ENCODE measurements around the gene ANGPTL2.

Gene ANGPTL2

GRCh38 chr9:127112735-127113161 is 9.7 kb downstream of the ANGPTL2 start:
- no peak overlapping the region for H3K27ac ChIP-seq (ENCODE audit: low read depth, low read length, poor library complexity, severe bottlenecking)
- H4K20me1 ChIP-seq (ENCODE audit: insufficient read depth, low read length) = no peaks in the 10 kb centered on the region
- H3K4me3 ChIP-seq (ENCODE audit: low read depth, low read length, poor library complexity, severe bottlenecking) = no peak overlapping the region
- no peaks in the 10 kb centered on the region for H3K27me3 ChIP-seq (ENCODE audit: insufficient read depth, low read length)
- no peaks in the 10 kb centered on the region for H3K36me3 ChIP-seq (ENCODE audit: insufficient read depth, low read length)
- H3F3A ChIP-seq (ENCODE audit: insufficient read depth, low read length) = no peaks in the 10 kb centered on the region
- H3K9me2 ChIP-seq (ENCODE audit: low read depth, low read length) = no peaks in the 10 kb centered on the region
- TF ChIP-seq, protein P1, sequence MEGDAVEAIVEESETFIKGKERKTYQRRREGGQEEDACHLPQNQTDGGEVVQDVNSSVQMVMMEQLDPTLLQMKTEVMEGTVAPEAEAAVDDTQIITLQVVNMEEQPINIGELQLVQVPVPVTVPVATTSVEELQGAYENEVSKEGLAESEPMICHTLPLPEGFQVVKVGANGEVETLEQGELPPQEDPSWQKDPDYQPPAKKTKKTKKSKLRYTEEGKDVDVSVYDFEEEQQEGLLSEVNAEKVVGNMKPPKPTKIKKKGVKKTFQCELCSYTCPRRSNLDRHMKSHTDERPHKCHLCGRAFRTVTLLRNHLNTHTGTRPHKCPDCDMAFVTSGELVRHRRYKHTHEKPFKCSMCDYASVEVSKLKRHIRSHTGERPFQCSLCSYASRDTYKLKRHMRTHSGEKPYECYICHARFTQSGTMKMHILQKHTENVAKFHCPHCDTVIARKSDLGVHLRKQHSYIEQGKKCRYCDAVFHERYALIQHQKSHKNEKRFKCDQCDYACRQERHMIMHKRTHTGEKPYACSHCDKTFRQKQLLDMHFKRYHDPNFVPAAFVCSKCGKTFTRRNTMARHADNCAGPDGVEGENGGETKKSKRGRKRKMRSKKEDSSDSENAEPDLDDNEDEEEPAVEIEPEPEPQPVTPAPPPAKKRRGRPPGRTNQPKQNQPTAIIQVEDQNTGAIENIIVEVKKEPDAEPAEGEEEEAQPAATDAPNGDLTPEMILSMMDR (IDR thresholded peaks at IDR 0.05; ENCODE audit: low read length) = no peak
- TF ChIP-seq EZH2 (IDR thresholded peaks at IDR 0.05; ENCODE audit: borderline replicate concordance, low read length) = no peak
- no peaks in the 10 kb centered on the region for H3K79me2 ChIP-seq (ENCODE audit: insufficient read depth, low read length)
- no peak overlapping the region for H3K4me2 ChIP-seq (ENCODE audit: low read length)
- no peaks in the 10 kb centered on the region for H3K4me1 ChIP-seq (ENCODE audit: insufficient read depth, low read length, severe bottlenecking)
- no peaks in the 10 kb centered on the region for H3K9me3 ChIP-seq (ENCODE audit: low read length)
- H3K9ac ChIP-seq (ENCODE audit: low read length) = no peak overlapping the region
- H2AFZ ChIP-seq (ENCODE audit: low read length) = no peak overlapping the region

- Histone ChIP-seq H3K36me3 (ENCODE audit: insufficient read depth, low read length) (no peaks in the 10 kb centered on the region), H3K9ac (ENCODE audit: low read length) (no peak overlapping the region), H4K20me1 (ENCODE audit: insufficient read depth, low read length) (no peaks in the 10 kb centered on the region), H3K9me3 (ENCODE audit: low read length) (no peaks in the 10 kb centered on the region), H3K4me2 (ENCODE audit: low read length) (no peak overlapping the region), H3K9me2 (ENCODE audit: low read depth, low read length) (no peaks in the 10 kb centered on the region), H3K4me1 (ENCODE audit: insufficient read depth, low read length, severe bottlenecking) (no peaks in the 10 kb centered on the region), H2AFZ (ENCODE audit: low read length) (no peak overlapping the region), H3F3A (ENCODE audit: insufficient read depth, low read length) (no peaks in the 10 kb centered on the region), H3K27ac (ENCODE audit: low read depth, low read length, poor library complexity, severe bottlenecking) (no peak overlapping the region), H3K4me3 (ENCODE audit: low read depth, low read length, poor library complexity, severe bottlenecking) (no peak overlapping the region), H3K27me3 (ENCODE audit: insufficient read depth, low read length) (no peaks in the 10 kb centered on the region), H3K79me2 (ENCODE audit: insufficient read depth, low read length) (no peaks in the 10 kb centered on the region)
- TF ChIP-seq, protein P1 (IDR thresholded peaks at IDR 0.05; ENCODE audit: low read length) = no peak
- TF ChIP-seq EZH2 (IDR thresholded peaks at IDR 0.05; ENCODE audit: borderline replicate concordance, low read length) = no peak
These were observed 10.4 kb downstream of the ANGPTL2 start for GRCh38 chr9:127112056-127112455.

GRCh38 chr9:127109212-127109711 is 13.2 kb downstream of the ANGPTL2 start:
- TF ChIP-seq EZH2 (IDR thresholded peaks at IDR 0.05; ENCODE audit: borderline replicate concordance, low read length) = no peak
- TF ChIP-seq, protein P1 (IDR thresholded peaks at IDR 0.05; ENCODE audit: low read length) = no peak
- Histone ChIP-seq H3K27ac (ENCODE audit: low read depth, low read length, poor library complexity, severe bottlenecking) (no peak overlapping the region), H3F3A (ENCODE audit: insufficient read depth, low read length) (no peaks in the 10 kb centered on the region), H3K9me2 (ENCODE audit: low read depth, low read length) (no peaks in the 10 kb centered on the region), H3K27me3 (ENCODE audit: insufficient read depth, low read length) (no peaks in the 10 kb centered on the region), H3K79me2 (ENCODE audit: insufficient read depth, low read length) (no peaks in the 10 kb centered on the region), H3K9ac (ENCODE audit: low read length) (no peak overlapping the region), H3K36me3 (ENCODE audit: insufficient read depth, low read length) (no peaks in the 10 kb centered on the region), H2AFZ (ENCODE audit: low read length) (no peak overlapping the region), H3K9me3 (ENCODE audit: low read length) (no peaks in the 10 kb centered on the region), H3K4me3 (ENCODE audit: low read depth, low read length, poor library complexity, severe bottlenecking) (no peak overlapping the region), H3K4me2 (ENCODE audit: low read length) (no peak overlapping the region), H3K4me1 (ENCODE audit: insufficient read depth, low read length, severe bottlenecking) (no peaks in the 10 kb centered on the region), H4K20me1 (ENCODE audit: insufficient read depth, low read length) (no peaks in the 10 kb centered on the region)
